Upper lobe of left lung (tissue), 4 donors: ENCODE results near the gene GNB1L.

ENCODE experiments used
- CTCF ChIP-seq, 6 experiments: fragments of 450-650 bp in 4 of 6; fragments of 200-600 bp in 2 of 6; sonication (generic) in 2 of 6; IDR thresholded peaks; one replicate each; pipeline ENCODE4 v1.5.1; 2016 to 2019; ENCODE audit warnings: antibody characterized with exemption in 6 of 6
- POLR2AphosphoS5 ChIP-seq, 2 donors: sonication (generic); formaldehyde crosslinking; IDR thresholded peaks; one replicate each; pipeline ENCODE4 v1.5.1; 2017; ENCODE audit warnings: antibody characterized with exemption in 2 of 2

GRCh38 chr22:19890502-19891316 lies 36.0 kb upstream of the GNB1L start:
- TF ChIP-seq CTCF (IDR thresholded peaks at IDR 0.05) (no peak), POLR2AphosphoS5 (IDR thresholded peaks at IDR 0.05) (no peak)
